HG03060 (cell line): ENCODE data around the gene CCZ1.
"Not testable (repeated sequence)": the region's sequence is repeated elsewhere in the genome, so short reads cannot be mapped to it uniquely, and the experiment has no call there.

Experiments
- ATAC-seq: cut with Tn5 transposase; IDR thresholded peaks from one replicate; pipeline ENCODE4 v1.9.1; 2021; ENCODE audit warnings: low read depth, moderate number of reproducible peaks; ENCODE audit not compliant: unreplicated experiment

The CCZ1 gene

DNA sequence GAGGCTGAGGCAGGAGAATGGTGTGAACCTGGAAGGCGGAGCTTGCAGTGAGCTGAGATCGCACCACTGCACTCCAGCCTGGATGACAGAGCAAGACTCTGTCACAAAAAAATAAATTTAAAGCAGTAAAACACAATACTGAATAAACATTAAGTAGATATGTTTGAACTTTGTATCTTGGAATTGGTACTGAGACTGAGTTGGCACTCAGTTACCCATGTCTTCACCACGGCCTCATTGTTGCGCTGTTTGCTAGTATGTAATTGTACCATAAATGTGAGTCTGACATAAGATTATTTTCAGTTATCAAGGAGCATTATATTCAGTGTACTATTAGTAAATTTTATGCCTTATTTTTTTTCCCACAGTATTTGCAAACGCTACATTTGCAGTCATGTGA, 6.2 kb downstream of the CCZ1 start:
- ATAC-seq, result not testable (repeated sequence)

DNA sequence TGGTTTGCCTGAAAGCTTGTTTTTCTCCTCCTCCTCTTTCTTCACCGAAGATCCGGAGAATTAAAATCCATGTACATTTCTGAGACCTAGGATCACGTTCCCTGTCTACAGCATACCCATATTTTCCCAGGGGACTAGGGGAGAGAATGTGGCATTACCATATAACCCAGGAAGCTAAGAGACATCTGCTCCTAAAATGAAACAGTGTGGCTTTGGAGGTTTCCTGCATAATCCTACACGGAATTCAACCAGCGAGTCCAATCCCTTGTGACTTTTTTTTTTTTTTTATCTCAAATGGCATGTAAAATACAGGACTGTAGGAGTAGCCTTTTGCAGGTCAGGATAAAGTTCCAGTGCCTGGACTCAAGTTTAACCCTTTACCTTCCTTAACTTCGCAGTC, 10.3 kb downstream of the CCZ1 start:
- not testable (repeated sequence) for ATAC-seq

DNA sequence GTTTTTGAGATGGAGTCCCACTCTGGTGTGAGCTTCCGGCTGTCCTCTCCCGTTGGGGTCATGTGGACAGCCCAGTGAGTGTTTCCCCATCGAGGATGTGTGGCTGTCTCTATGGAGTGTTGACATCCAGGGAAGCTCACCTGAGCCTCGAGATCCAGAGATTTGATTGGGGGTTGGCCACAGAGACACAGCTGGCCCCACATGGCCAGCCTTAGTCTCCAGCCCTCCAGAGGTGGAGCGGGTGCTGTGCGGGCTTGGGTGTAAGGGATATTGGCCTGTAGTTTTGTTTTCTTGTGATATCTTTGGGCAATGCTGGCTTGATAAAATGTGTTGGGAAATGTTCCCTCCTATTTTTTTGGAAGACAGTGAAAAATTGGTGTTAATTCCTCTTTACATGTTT, 18.0 kb downstream of the CCZ1 start:
- ATAC-seq, result not testable (repeated sequence)

DNA sequence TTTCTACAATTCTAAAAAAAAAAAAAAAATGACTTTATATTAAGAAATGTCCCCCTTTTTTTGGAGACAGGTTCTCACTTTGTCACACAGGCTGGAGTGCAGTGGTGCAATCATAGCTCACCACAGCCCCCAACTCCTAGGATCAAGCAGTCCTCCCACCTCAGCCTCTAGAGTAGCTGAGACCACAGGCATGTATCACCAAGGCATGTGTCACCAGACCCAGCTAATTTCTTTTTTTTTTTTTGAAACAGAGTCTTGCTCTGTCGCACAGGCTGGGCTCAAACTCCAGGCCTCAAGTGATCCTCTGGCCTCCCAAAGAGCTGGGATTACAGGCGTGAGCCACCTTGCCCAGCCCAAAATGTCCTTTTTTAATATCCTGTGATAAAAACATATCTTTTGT, 25.6 kb downstream of the CCZ1 start:
- not testable (repeated sequence) for ATAC-seq

DNA sequence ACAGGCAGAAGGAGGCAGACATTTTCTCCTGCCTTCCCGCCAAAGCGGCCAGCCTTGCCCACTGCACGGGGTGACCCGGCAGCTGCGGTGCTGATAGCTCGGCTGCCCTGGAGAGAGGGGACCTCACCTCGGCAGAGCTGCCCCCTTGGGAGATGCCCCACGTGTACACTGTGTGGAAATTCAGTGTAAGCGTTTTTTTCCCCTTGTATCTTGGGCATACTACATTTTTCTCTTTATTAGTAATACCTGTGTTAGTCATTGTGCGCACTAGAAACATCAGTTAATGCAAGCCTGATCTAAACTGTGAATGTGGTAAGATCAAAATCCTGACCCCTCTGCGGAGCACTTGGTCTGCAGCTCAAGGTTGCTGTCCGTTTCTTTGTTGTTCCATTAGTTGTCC, 26.1 kb downstream of the CCZ1 start:
- not testable (repeated sequence) for ATAC-seq

DNA sequence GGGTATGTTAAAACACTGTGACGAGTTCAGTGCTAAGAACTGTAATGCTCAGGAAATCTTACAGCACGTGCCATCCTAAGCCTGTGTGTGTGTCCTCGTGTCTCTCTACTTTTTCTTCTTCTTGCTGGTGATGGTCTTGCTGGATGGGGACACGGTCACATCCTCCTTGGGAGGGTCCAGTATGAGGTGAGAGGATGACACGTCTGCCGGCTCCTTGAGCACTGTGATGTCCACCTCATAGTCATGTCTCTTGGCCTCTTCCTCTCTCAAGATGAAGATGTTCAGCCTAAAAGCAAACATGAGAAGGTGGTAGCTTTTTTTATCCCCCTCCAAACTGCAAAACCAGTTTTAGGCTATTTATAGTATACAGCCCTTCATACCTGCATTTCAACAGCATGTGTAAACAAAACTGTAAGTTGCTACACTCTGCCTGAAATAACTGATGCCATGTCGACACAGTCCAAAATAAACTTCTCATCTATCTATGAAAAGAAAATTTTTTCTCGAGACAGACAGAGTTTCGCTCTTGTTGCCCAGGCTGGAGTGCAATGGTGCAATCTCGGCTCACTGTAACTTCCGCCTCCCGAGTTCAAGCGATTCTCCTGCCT, 27.8 kb downstream of the CCZ1 start:
- not testable (repeated sequence) for ATAC-seq

DNA sequence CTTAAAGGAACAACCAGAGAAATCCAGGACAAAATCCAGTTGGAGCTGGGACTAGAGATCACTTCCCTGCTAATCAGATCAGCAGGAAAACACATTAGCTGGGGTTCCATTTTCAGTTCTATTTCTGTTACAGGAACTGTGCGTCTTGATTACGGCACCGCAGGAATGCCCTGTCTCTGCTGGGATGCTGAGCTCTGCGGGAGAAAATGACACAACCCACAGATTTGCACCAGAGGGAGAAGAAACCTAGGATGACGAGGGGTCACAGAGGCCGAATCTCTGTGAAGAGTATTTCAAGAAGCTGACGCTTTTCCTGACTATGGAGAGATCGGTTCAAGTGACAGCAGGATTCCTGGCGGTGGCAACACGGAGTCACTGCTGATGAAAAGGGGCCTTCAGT, 31.8 kb downstream of the CCZ1 start:
- ATAC-seq, result not testable (repeated sequence)

DNA sequence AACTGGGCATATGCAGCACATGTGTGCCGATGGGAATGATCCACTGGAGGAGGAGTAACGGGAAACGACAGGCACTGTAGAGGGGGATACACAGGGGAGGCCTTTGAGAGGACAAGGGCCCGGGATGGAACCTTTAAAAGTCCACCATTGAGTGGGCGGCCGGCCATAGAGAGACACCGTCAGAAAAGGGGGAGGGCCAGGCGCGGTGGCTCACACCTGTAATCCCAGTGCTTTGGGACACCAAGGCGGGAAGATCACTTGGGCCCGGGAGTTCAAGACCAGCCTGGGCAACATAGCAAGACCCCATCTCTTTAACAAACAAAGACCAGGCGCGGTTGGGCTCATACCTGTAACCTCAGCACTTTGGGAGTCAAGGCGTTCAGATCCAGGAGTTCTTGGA, 32.7 kb downstream of the CCZ1 start:
- not testable (repeated sequence) for ATAC-seq

DNA sequence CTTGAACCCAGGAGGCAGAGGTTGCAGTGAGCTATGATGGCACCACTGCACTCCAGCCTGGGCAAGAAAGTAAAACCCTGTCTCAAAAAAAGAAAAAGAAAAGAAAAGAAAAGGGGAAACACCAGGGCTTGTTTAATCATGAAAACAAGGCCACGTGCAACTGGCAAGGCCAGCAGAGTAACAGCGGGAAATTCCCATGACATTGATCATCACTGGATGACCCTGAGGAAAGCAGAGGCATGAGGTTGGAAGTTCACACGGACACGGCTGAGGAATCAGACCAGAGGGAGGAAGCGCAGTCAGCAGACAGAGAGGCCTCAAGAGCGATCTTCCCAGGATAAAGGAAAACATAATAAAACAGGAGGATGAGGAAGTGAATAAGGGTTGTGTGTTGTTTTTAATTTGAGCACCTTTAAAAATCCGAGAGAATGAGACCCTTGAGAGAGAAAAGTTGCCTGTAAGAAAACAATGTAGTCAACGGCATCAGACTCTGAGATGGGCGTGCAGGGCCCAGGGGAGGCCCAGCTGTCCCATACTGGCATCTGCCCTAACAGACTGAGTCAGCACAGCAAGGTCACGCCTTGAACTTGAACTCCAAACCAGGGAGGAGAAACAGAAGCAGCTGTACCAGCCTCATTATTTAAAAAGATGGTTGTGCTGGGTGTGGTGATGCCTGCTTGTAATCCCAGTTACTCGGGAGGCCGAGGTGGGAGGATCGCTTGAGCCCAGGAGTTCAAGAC, 33.5 kb downstream of the CCZ1 start:
- ATAC-seq, result not testable (repeated sequence)

DNA sequence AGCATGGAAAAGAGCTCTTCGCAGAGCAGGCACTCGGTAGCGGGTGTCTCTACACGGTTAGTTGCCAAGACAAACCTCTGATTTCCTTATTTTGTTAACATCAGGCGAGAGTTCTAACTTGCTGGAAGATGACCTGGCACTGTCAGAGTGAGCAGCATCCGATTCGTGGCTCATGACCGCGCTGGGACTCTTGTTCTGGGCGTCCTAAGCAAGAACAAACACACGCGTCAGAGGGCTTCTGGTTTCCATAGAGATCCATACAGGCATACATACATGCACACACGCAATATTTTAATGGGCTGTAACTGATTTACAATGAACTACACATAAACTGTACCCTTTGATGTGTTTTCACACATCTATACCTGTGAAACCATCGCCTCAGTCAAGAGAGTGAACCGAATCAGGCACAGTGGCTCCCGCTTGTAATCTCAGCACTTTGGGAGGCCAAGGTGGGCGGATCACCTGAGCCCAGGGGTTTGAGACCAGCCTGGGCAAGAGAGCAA, 36.5 kb downstream of the CCZ1 start:
- not testable (repeated sequence) for ATAC-seq

DNA sequence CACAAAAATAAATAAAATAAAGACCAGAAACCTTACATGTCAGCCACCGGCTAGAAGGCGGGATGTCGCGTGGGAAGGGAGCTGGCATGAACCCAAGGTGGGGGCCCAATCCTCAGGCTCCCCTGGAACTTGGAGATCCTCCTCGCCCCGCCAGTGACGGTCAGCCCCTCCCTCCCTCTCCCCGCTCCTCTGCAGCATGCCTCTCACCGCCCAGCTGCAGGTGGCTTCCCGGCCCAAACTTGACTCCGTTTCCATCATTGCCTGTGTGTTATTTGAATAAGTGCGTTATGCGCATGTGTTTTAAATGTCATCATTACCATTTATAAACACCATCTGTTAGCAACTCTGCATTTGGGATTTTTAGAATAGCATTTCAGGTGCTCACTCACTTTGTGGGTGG, 64.7 kb downstream of the CCZ1 start:
- ATAC-seq, result not testable (repeated sequence)

DNA sequence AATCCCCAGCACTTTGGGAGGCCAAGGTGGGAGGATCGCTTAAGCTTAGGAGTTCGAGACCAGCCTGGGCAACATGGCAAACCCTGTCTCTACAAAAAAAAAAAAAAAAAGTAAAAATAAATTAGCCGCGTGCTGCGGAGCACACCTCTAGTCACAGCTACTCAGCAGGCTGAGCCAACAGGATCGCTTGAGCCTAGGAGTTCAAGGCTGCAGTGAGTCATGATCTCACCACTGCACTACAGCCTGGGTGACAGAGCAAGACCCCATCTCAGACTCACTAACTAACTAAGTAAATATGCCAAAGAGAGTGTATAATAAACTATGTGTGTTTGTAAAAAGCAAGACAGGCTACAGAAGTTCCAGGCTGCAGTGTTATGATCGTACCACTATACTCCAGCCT, 65.3 kb downstream of the CCZ1 start:
- not testable (repeated sequence) for ATAC-seq

DNA sequence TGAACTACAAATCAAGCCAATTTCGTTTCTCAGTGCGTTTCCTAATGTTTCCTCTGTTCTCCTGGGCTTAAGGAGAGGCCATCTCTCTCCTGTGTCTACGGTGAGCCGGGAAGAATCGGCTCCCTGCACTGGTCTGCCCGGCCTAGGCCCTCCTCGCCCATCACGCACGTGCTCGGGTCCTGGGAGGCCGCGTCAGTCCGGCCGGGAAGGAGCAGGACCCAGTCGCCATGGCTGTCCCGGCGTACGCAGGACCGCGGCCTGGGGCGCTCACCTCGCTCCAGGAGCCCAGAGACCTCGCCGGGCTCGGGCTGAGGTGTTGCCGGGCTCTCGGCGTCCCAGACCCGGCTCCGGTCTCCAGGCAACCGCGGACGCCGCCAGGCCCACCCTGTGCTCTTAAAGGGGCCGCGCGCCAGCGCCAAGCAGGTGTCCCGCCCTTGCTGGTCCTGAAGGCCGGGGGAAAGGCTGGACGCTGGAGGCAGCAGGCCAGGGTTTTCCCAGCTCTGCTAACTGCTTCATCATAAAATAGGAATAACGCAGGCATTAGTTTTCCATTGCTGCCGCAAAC, 71.9 kb downstream of the CCZ1 start, which contains the start of gene RSPH10B:
Gene RSPH10B, minus strand, starts transcription at position 343 of the 565 bp plus-strand sequence. CDS start 3,573 bp downstream, outside the sequence.
- not testable (repeated sequence) for ATAC-seq

DNA sequence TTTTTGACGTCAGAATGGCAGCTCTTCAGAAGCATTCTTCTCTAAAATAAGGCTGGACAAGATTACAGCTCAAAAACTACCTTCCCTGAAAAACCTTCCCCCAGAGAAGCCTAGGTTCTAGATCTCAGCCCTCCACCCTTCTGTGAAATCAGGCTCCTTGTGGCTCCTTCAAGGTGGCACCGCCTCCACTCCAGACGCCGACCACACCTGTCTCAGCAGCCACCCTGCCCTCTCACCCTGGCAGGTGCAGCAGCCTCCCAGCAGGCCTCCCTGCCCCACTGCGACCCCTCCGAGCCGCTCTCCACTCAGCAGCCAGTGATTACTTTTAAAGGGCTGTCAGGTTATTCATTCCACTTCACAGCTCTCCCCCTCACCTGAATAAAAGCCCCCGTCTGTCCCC, 75.0 kb downstream of the CCZ1 start:
- ATAC-seq, result not testable (repeated sequence)
